ENCODE measurements around the gene SRPK2. TPM values are rescaled to one million over a fixed set of nuclear protein-coding genes. Genes with fewer than 3 reads are reported as not detected.

Gene SRPK2
- total RNA-seq, 2 donors from 2014 or later, result 60.3 to 76.2 TPM

DNA sequence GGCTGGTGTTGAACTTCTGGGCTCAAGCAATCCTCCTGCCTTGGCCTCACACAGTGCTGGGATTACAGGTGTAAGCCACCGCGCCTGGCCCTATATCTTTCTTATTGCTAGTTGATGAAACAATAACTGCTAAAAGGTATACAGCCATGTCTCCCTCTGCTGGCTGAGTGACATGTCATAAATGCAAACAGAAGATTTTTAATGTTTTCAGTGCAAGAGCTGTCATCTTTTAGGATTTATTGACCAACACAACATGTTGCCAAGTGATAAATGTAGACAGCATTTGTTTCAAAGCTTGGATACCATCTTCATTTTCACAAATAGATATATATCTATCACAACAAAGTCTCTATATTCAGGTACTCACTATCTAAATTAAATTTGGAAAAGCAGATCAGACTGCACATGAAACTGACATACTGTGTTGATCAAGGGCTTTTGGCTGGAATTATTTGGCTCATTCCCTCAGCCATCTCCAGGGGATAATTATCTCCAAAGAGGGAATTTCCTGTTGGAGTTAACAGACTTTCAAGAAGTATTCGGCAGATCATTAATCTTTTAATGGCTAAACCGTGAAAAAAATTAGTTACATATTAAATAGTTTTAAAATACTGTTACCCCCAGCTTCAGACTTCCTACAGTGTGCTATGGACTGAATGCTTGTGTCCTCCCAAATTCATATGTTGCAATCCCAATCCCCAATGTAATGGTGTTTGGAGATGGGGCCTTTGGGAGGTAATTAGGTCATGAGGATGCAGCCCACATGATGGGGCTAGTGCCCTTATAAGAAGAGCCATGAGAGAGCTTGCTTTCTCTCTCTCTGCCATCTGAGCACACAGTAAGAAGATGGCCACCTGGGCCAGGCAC lies 41.3 kb upstream of the SRPK2 start:
- no peak overlapping the region for H3K9ac ChIP-seq (ENCODE audit: extremely low read depth, low read length, poor library complexity, severe bottlenecking)
- DNase-seq, result peak; percentile 60
- no peak overlapping the region for H3K4me3 Mint-ChIP-seq
- H3K27me3 ChIP-seq (ENCODE audit: control insufficient read depth, insufficient read depth, low read length, poor library complexity, severe bottlenecking), result no peaks in the 10 kb centered on the region
- peaks cover 7% of the 10 kb centered on the region for H3K4me1 Mint-ChIP-seq
- H3K27ac ChIP-seq (ENCODE audit: low read depth, low read length), result no peak overlapping the region
- no peaks in the 10 kb centered on the region for H3K27me3 Mint-ChIP-seq (ENCODE audit: insufficient read depth)
- H3K4me3 ChIP-seq (ENCODE audit: low read length), result no peak overlapping the region
- H3K36me3 ChIP-seq (ENCODE audit: control insufficient read depth, insufficient read depth, low read length), result no peaks in the 10 kb centered on the region
- no peaks in the 10 kb centered on the region for H3K9me3 ChIP-seq (ENCODE audit: control insufficient read depth, low read length)
- 96% methylated on average over 2 of the region's 4 CpGs; no CpG with 5 or more reads in 1 of the 2 experiments for WGBS, 2 experiments (ENCODE audit: insufficient coverage in 1 of 2, insufficient read length in 1 of 2)
- no peak overlapping the region for H3K27ac Mint-ChIP-seq
- H3K36me3 Mint-ChIP-seq (ENCODE audit: low read depth), result no peaks in the 10 kb centered on the region
- peak; percentile 52 for TF ChIP-seq CTCF (conservative IDR thresholded peaks at IDR 0.05)
- H3K9me3 Mint-ChIP-seq, result no peaks in the 10 kb centered on the region
- no peaks in the 10 kb centered on the region for H3K4me1 ChIP-seq (ENCODE audit: control insufficient read depth, insufficient read depth, low read length)

- H3K4me3 Mint-ChIP-seq, result no peak overlapping the region
- 92 to 95% methylated on average over 2 of the region's 2 CpGs for WGBS, 2 experiments (ENCODE audit: insufficient coverage in 1 of 2, insufficient read length in 1 of 2)
- Histone ChIP-seq H3K4me1 (ENCODE audit: control insufficient read depth, insufficient read depth, low read length) (no peaks in the 10 kb centered on the region), H3K27ac (ENCODE audit: low read depth, low read length) (no peak overlapping the region), H3K36me3 (ENCODE audit: control insufficient read depth, insufficient read depth, low read length) (no peaks in the 10 kb centered on the region), H3K4me3 (ENCODE audit: low read length) (no peak overlapping the region), H3K9me3 (ENCODE audit: control insufficient read depth, low read length) (no peaks in the 10 kb centered on the region), H3K9ac (ENCODE audit: extremely low read depth, low read length, poor library complexity, severe bottlenecking) (no peak overlapping the region), H3K27me3 (ENCODE audit: control insufficient read depth, insufficient read depth, low read length, poor library complexity, severe bottlenecking) (no peaks in the 10 kb centered on the region)
- no peaks in the 10 kb centered on the region for H3K27me3 Mint-ChIP-seq (ENCODE audit: insufficient read depth)
- no peak for TF ChIP-seq CTCF (conservative IDR thresholded peaks at IDR 0.05)
- H3K4me1 Mint-ChIP-seq, result peaks cover 7% of the 10 kb centered on the region
- no peaks in the 10 kb centered on the region for H3K36me3 Mint-ChIP-seq (ENCODE audit: low read depth)
- no peak for DNase-seq
- no peak overlapping the region for H3K27ac Mint-ChIP-seq
- H3K9me3 Mint-ChIP-seq, result no peaks in the 10 kb centered on the region
These were observed 38.0 kb upstream of the SRPK2 start for GRCh38 chr7:105426606-105427146.

DNA sequence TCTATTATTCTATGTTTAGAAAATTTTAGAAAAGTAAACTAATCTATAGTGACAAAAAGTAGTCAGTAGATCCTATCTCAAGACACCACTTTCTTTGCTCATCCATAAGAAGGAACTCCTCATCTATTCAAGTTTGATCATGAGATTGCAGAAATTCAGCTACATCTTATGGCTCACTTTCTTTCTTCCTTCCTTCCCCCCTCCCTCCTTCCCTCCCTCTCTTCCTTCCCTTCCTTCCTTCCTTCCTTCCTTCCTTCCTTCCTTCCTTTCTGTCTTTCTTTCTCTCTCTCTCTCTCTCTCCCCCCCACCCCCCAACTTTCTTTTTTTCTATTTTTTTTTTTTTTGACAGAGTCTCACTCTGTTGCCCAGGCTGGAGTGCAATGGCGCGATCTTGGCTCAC lies 35.3 kb upstream of the SRPK2 start:
- Mint-ChIP-seq H3K36me3 (ENCODE audit: low read depth) (no peaks in the 10 kb centered on the region), H3K27ac (no peak overlapping the region), H3K4me1 (no peaks in the 10 kb centered on the region), H3K4me3 (no peak overlapping the region), H3K9me3 (no peaks in the 10 kb centered on the region), H3K27me3 (ENCODE audit: insufficient read depth) (no peaks in the 10 kb centered on the region)
- no peak overlapping the region for H3K27ac ChIP-seq (ENCODE audit: low read depth, low read length)
- H3K9ac ChIP-seq (ENCODE audit: extremely low read depth, low read length, poor library complexity, severe bottlenecking), result no peak overlapping the region
- TF ChIP-seq CTCF (conservative IDR thresholded peaks at IDR 0.05), result no peak
- no peaks in the 10 kb centered on the region for H3K27me3 ChIP-seq (ENCODE audit: control insufficient read depth, insufficient read depth, low read length, poor library complexity, severe bottlenecking)
- WGBS, 2 experiments (ENCODE audit: insufficient coverage in 1 of 2, insufficient read length in 1 of 2), result 89 to 100% methylated on average over 2 of the region's 2 CpGs
- H3K4me1 ChIP-seq (ENCODE audit: control insufficient read depth, insufficient read depth, low read length), result no peaks in the 10 kb centered on the region
- no peaks in the 10 kb centered on the region for H3K36me3 ChIP-seq (ENCODE audit: control insufficient read depth, insufficient read depth, low read length)
- DNase-seq, result no peak
- H3K4me3 ChIP-seq (ENCODE audit: low read length), result no peak overlapping the region
- H3K9me3 ChIP-seq (ENCODE audit: control insufficient read depth, low read length), result no peaks in the 10 kb centered on the region
